Glomerular visceral epithelial cell (primary cell): ENCODE results near the gene DDX1.

Experiments used
- DNase-seq: peaks from one replicate; pipeline ENCODE4 v3.0.0-alpha.2; 2016; ENCODE audit errors: extremely low spot score

The DDX1 gene

GRCh38 chr2:15562354-15563031 lies 29.2 kb upstream of the DDX1 start:
- DNase-seq: no peak

DNA sequence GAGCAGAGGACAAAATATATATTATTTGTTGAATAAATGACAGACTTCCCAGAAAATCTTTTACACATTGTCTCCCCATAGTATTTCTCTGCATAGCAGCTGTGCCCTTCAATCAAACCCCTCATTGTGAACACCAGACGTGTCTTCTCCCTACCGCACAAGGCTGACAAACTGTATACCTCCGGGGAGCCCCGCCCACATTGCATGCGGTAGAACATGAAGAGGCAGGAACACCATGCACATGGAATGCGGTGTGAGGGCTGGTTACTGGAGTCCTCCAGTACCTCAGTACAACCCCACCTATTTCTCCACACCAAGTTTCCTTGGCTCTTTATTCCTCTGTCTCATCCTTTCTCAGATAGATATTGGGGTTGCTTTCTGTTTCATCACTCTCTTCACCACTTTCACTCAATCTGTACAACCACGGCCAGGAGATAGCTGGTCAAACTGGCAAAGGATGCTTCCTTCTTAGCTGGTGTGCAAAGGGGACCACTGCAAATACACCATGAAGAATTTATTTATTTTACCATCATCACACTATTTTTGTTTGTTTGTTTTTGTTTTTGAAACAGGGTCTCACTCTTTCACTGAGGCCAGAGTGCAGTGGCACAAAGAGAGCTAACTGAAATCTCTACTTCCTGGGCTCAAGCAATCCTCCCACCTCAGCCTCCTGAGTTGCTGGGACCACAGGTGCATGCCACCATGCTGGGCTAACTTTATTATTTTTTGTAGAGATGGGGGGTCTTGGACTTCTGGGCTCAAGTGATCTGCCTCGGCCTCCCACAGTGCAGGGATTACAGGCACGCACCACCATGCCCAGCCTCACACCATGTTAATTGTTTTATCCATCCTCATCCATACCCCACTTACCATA lies 28.2 kb upstream of the DDX1 start:
- DNase-seq: no peak

DNA sequence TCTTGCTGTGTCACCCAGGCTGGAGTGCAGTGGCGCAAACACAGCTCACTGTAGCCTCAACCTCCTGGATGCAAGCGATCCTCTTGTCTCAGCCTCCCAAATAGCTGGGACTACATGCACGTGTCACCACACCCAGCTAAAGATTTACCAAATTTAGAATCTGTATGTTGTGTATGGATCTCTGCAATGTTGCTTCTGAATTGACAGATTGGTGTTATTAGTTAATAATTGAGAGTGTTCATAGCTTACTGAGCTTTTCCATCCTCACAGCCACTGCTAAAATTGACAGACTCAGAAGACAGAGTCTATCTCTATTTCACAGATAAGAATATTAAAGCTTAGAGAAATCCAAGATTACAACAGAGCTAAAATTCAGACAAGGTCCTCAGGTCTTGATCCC lies 26.3 kb upstream of the DDX1 start:
- DNase-seq: no peak

DNA sequence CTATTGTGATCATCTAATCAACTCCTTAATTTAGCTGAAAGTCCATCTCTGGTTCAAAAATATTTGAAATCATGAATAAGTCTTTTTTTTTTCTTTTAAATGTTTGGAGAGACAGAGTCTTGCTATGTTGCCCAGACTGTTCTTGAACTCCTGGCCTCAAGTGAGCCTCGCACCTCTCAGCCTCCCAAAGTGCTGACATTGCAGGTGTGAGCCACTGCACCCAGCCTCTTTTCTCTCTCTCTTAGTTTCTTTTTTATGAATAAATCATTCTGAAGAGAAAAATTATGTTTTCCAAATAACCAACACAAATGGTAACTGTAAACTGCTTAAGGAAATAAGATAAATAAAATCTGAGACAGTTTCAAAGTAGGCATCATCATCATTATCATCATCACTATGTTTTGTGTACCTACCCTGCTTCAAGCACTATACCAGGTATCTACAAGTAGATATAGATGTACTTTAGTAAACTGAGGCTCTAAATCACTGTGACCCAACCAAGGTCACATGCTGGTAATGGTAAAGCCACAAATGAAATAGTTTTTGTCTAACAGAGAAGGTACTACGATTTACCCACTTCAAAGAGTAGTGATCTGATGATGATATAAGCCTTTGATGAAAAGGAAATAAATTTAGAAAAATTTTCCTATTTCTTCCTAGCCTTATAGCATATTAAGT lies 25.5 kb upstream of the DDX1 start:
- DNase-seq: no peak

DNA sequence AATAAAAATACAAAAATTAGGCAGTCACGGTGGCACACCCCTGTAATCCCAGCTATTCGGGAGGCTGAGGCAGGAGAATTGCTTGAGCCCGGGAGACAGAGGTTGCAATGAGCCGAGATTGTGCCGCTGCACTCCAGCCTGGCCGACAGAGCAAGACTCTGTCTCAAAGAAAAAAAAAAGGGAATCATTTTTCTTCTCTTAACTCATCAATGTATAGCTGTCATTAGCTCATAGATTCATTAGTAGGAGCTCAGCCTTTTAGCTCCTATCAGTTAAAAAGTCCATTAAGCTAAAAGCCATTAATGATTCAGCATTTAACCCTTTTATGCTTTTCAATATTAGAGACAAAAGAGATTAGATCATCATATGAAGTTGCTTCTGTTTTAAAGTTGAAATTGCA lies 24.8 kb upstream of the DDX1 start:
- DNase-seq: no peak

DNA sequence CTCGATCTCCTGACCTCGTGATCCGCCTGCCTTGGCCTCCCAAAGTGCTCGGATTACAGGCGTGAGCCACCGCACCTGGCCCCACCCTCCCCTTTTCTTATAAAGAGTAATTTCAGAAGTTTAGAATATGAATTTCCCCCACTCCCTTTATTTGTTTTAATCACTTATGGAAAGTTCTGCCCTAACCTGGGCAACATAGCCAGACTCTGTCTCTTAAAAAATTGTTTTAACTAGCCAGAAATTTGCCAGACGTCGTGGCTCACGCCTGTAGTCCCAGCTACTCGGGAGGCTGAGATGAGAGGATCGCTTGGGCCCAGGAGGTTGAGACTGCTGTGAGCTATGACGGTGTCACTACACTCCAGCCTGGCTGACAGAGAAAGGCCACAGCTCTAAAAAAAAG lies 22.8 kb upstream of the DDX1 start:
- DNase-seq: no peak

DNA sequence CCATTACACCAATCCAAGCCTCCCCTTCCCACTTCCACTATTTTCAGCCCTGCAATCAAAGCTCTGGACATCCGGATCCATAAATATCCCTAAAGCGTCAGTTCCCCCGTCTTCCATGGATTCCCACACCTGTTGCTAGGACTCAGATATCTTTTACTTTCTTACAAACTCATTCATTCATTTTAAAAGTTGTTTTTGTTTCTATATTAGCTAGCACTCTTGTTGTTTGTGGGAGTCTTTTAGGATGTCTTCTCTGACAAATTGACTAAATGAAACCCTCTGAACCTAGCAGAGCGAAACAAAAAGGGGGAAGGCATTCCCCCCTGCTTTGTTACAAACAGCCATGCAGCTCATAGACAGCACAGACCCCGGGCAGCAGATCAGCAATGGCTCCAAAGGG lies 21.6 kb upstream of the DDX1 start:
- DNase-seq: no peak

DNA sequence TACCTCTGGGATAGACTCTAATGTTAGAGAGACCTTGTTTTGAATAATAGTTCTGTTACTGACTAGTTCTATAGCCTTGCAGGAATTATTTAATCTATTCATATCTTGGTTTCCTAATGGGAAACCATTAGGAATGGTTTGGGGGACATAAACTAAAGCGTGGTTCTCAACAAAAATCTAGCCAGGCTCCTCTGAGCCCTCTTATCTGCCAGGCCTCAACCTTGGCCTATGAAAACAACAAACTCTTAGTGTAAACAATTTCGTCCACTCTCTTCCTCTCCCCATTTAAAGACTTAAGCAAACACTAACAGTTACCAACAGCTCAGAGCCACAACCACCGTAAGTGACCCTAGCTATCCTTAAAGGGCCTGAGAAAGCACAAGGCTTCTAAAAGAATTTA lies 19.9 kb upstream of the DDX1 start:
- DNase-seq: no peak

- DNase-seq: peak; percentile 74
Measured at GRCh38 chr2:15577071-15577735, 14.5 kb upstream of the DDX1 start.

DNA sequence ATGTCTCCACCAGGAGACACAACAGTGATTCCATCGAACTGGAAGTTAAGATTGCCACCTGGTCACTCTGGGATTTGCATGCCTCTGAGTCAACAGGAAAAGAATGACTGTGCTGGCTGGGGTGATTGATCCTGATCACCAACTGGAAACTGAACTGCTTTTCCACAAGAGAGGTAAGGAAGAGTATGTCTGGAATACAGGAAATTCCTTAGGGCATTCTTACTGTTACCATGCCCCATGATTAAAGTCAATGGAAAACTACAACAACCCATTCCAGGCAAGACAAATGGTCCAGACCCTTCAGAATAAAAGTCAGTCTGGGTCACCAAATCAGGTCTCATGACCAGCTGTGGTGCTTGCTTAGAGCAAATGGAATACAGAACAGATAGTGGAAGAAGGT lies 12.0 kb upstream of the DDX1 start:
- DNase-seq: no peak

DNA sequence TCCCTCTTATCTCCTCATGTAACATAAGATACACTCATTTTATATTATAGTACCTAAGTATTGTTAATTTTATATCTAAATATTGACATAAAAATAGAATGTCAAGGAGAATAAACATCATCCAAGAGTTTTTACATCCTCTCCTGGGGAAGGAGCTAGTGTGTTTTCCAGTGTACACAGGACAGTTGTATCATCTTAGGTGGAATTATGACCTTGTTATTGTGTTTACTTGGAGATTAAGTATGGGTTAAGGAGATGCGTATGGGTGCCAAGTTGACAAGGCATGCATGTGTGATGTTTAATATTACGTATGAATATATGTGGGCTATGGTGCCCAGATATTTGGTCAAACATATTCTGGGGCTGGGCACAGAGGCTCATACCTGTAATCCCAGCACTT lies 11.2 kb upstream of the DDX1 start:
- no peak for DNase-seq

DNA sequence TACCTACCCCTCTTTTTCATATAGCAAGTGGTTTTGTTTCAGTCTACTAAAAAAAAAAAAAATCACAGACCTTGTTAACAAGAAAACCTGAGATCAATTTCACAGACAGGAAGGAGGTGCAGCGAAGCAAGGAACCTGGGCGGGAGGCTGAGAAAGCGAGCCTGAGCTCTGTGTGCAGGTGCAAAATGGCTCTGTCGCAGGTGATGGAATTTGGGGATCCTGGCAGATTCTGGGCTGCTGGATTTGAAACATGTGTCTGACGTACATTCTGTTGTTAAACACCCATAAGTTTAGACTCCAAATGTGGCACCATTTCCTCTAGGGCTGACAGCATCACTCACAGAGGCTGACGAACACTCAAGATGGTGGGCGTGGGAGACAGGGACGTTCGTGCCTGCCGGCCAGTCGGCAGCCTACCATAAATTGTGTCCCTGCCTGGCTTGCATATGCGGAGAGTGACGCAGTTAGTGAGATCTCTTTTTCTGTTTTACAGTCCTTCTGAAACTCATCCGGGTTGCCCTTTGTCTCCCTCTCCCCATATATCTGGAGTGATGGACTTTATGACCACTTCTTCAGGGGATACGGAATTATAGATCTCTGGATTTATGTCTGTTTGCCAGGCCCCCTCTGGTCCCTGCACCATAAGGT lies 8.8 kb upstream of the DDX1 start:
- DNase-seq: no peak

DNA sequence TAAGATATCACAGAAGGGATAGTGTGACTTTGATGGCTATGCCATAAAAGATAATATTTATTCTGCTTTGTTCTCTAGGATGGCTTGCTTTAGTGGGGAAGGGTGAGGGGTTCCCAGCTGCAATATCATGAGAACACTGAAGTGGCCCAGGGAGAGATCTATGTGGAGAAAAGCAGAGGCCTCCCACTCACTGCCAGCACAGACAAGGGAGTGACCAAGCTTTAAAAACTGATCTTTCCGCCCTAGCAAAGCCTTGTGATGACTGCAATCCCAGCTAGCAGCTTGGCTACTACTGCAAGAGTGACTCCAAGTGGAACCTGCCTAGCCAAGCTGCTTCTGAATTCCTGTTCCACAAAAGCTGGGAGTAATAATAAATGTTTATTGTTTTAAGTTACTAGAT lies 7.8 kb upstream of the DDX1 start:
- DNase-seq: no peak

DNA sequence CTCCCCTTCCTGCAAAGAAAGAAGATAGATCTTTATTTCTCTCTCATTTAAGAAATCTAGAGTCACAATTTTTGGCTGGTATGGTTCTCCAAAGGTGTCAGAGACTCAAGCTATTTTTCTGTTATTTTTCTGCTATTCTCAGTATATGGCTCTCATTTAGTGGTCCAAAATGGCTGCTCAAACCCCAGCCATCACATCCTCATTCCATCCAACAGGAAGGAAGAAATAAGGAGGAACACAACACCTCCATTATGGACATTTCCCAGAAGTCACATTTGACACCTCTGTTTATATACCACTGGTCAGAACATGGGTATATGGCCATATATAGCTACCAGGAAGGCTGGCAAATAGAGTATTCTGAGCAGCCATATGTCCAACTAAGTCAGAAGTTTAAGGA lies 7.4 kb upstream of the DDX1 start:
- no peak for DNase-seq

GRCh38 chr2:15584767-15585469 lies 6.8 kb upstream of the DDX1 start:
- DNase-seq: no peak

GRCh38 chr2:15588329-15588919 lies 3.2 kb upstream of the DDX1 start:
- DNase-seq: peak; percentile 42

GRCh38 chr2:15591373-15591691 lies 336 bp upstream of the DDX1 start:
- no peak for DNase-seq

DNA sequence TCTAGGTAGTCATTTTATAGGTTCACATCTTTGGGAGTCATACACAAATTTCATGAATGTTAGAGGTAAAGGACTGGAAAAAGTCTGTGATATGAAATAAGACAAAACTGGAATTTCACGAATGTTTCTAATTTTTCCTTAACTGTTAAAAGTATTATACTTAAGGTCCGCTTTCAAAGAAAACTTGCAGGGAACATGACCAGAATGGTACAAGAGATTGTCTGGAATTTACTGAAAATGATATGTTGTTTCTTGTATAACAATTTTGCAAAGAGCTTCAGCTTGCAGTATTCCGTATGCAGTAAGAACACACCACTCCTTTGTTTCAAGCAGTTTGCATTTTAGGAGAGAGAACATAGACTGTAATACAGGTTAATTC lies 1.6 kb downstream of the DDX1 start:
- DNase-seq: no peak

DNA sequence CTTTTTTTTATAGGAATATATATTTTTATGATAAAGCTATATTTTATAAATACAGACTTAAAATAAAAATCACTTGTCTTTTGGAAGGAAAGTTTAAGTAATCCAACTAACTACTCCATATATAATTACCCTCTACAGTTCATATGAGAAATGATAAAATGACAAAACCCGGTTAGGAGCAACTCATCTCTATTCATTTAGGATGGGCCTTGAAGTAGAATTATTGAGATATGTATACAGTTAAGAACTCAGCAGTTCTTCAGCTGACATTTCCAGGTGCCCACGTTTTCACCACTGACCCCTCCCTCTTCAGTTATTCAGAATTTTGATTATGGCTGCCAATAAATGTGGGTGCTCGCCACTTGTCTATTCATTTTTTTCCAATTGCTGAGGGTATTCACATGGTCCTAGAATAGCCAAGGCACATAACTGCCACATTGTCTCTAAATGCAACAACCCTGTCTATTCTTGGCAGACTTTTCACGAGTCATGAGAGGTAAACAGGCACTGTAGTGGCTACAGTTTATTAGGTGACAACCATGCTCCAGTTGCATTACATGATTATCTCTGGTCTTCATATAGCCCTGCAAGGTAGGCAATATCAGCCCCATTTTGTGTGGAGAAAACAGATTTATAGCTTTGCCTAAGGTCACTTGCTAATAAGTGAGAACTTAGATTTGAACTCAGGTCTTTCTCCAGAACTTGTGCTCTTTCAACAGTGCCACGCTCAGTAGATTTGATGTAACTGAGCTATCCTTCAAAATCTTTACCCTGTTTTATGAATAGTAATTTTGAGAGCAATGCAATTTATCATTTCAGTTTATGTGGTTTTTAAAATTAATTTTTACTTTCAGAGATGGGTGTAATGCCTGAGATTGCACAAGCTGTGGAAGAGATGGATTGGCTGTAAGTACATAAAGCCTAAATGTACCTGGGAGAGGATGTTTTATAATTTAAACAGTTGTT lies 2.9 kb downstream of the DDX1 start:
- DNase-seq: no peak
